ENCODE results near the gene HAUS7.

DNA sequence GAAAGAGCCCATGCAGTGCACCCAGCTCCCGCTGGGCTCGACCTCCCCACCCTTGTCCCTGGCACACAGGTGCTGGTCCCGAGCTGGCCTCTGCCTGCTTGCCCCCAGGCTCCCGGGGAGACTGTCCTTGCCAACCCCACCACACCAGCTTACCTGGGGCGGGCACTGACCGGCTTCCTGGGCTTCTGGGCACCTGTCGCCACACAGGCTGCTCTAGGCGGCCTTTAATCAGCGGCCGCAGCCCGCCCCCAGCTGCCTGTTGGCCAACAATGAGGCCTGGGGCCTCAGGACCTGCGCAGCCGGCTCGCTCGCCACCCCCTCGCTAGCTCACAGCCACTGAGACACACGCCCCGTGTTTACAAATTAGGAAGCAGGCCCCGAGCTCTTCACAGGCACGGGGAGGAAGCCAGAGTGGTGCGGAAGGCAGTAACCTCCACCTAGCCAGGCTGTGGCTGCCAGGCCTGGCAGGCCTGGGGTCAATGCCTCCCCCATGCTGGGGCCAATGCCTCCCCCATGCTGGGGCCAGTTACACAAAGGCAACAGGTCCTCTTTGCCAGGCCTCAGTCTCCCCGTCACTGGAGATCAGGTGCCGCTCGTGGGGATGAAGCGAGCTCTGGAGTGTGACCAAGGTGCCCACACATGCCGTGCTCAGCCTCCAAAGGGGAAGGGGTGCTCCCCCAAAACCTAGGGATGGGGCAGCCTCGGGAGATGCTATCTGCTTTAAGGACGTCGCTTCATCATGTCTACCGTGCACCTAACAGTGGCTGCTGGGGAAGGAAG, 24.3 kb downstream of the HAUS7 start, which contains the start of gene TREX2:
- no peak for TF ChIP-seq EZH2 (IDR thresholded peaks at IDR 0.05; ENCODE audit: insufficient read depth, poor library complexity, severe bottlenecking)
- no peak for TF ChIP-seq EZH2phosphoT487 (IDR thresholded peaks at IDR 0.05; ENCODE audit: insufficient read depth, low read depth)
